ENCODE data around the gene SLC25A20.
"Not testable (repeated sequence)": the region's sequence is repeated elsewhere in the genome, so short reads cannot be mapped to it uniquely, and the experiment has no call there.

SLC25A20 gene

GRCh38 chr3:48845170-48845569, 53.5 kb downstream of the SLC25A20 start:
- no peak for DNase-seq (ENCODE audit: low read depth)

- DNase-seq (ENCODE audit: low read depth): no peak
These were observed 61.5 kb downstream of the SLC25A20 start for GRCh38 chr3:48837163-48837562.

- no peak for DNase-seq (ENCODE audit: low read depth)
These were observed 62.9 kb downstream of the SLC25A20 start for GRCh38 chr3:48835650-48836366.

DNA sequence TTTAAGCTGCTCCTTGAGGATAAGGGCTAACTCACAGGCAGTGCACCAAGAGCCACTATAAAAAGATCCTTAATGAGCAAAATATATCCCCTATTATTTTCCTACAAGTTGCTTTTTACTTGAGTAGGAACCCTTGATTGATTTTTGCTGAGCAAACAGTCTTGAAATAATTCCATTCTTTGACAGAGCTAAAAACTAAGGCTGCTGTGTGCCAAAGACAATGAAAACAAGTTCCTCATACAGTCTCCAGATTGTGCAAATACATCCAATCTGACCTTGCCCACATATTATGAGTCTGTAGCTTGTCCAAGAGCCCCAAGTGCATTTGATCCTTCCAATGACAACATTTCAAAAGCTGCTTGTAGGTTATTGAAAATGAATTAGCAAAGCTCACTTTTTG, 66.0 kb downstream of the SLC25A20 start:
- DNase-seq (ENCODE audit: low read depth): no peak

- DNase-seq (ENCODE audit: low read depth): no peak
These were observed 68.0 kb downstream of the SLC25A20 start for GRCh38 chr3:48830715-48831114.

- not testable (repeated sequence) for DNase-seq (ENCODE audit: low read depth)
These were observed 69.2 kb downstream of the SLC25A20 start for GRCh38 chr3:48829525-48829924.

- DNase-seq (ENCODE audit: low read depth): not testable (repeated sequence)
These were observed 70.8 kb downstream of the SLC25A20 start for GRCh38 chr3:48827874-48828273.

DNA sequence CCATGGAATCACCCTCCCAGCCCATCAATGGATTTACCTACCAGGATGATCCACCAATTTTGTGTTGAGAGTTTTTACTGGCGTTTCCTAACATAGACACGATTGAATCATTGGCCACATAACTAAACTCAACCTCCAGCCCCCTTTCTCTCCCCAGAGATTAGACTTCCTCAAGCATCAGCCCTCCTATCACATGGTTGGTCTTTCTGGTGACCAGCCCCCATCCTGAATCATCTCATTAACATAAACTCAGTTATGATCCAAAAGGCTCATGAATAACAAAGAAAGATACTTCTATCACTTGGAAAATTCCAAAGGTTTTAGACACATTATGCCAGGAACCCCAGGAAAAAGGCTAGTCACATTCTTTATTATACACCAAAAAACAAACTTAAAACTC, 72.2 kb downstream of the SLC25A20 start:
- no peak for DNase-seq (ENCODE audit: low read depth)

- DNase-seq (ENCODE audit: low read depth): no peak
These were observed 77.9 kb downstream of the SLC25A20 start for GRCh38 chr3:48820612-48821324.

DNA sequence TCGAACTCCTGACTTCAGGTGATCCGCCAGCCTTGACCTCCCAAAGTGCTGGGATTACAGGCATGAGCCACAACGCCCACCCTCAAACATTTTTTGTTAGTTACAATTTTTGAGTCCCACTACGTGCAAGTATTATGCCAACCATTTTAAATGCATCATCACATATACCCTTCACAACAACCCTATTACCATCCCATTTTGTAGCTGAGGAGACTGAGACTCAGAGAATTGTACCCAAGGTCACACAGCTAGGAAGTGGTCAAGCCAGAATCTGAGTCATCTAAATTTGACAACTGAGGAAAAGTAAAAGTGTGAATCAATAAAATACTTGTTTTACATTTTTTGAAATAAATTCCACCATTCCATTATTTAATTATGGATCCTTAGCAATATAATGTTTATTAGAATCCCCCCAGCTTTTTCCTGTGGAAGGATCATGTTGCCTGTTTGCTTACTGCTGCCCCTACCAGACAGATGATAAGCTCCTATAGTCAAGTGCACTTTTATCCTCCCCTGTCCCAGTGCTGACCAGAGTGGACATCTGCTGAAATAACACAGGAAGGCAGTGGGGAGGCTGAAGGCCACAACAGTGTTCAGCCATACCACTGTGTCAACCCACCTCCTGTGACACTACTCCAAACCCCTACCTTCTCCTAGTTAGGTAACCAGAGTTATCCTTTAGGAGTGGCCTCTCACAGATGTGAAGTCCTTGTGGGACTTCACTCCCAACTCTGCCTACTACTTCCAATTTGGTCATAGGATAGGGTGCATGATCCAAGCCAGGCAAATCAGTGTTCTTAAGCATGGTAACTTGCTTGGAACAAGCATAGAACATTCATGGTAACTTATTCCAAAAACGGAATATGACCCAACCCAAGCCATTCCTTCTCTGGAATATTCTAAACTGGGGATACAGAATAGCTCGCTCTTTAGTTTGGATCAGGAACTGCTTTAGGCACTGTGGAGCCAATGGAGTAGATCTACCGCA, 79.2 kb downstream of the SLC25A20 start:
- no peak for DNase-seq (ENCODE audit: low read depth)

- no peak for DNase-seq (ENCODE audit: low read depth)
These were observed 87.2 kb downstream of the SLC25A20 start for GRCh38 chr3:48811524-48811923.
